Measurements from ENCODE around the gene MGARP. TPM values are rescaled to one million over a fixed set of nuclear protein-coding genes. Genes with fewer than 3 reads are reported as not detected.
"Not testable (repeated sequence)": the region's sequence is repeated elsewhere in the genome, so short reads cannot be mapped to it uniquely, and the experiment has no call there.

Gene MGARP
- total RNA-seq (12.3 and 15.2 TPM in 2 replicates), polyA plus RNA-seq (18.2 and 18.8 TPM in 2 replicates), polyA minus RNA-seq (ENCODE audit: low replicate concordance) (0.48 TPM in 1 of 2 replicates, not detected in the other)
- polyA plus RNA-seq (2012) = 12.3 and 13.1 TPM in 2 replicates

GRCh38 chr4:139279760-139280620 is at the start of gene MGARP:
TSS of gene MGARP (minus strand) at chr4:139280225. CDS start at chr4:139280158, 67 bp downstream.
- no peaks in the 10 kb centered on the region for H3K9me3 ChIP-seq (ENCODE audit: control insufficient read depth, insufficient read depth, low read depth, low read length)
- peak within 1 kb of the TSS; percentile 55 for H3K4me2 ChIP-seq (ENCODE audit: extremely low read depth, insufficient read depth, low read length)
- peak; percentile 28 to 51 for DNase-seq (ENCODE audit: low read depth in 2 of 2)
- peak within 1 kb of the TSS; percentile 13 for H3K9ac ChIP-seq (ENCODE audit: insufficient read depth, low read length)
- H4K20me1 ChIP-seq (ENCODE audit: control insufficient read depth, extremely low read depth, insufficient read depth, low read length) = no peaks in the 10 kb centered on the region
- TF ChIP-seq EZH2 (IDR thresholded peaks at IDR 0.05; ENCODE audit: low read length, missing control alignments) (no peak), CTCF (conservative IDR thresholded peaks at IDR 0.05 in 1 of 2, IDR thresholded peaks at IDR 0.05 in 1 of 2; ENCODE audit: low read depth in 1 of 2, low read length in 2 of 2) (no peak)
- H2AFZ ChIP-seq (ENCODE audit: low read length) = peak within 1 kb of the TSS; percentile 84
- no peaks in the 10 kb centered on the region for H3K27me3 ChIP-seq (ENCODE audit: control insufficient read depth, insufficient read depth, low read length)
- H3K4me1 ChIP-seq (ENCODE audit: control insufficient read depth, extremely low read depth, insufficient read depth, low read length) = no peaks in the 10 kb centered on the region
- H3K79me2 ChIP-seq (ENCODE audit: control insufficient read depth, insufficient read depth, low read length) = no peaks in the 10 kb centered on the region
- H3K27ac ChIP-seq (ENCODE audit: insufficient read depth, low read length) = no peak within 1 kb of the TSS
- H3K36me3 ChIP-seq (ENCODE audit: control insufficient read depth, insufficient read depth, low read length) = no peaks in the 10 kb centered on the region
- H3K4me3 ChIP-seq (replicated peaks in 1 of 4; ENCODE audit: control extremely low read depth in 1 of 4, insufficient read depth in 1 of 4, low read depth in 3 of 4, low read length in 4 of 4) = peak within 1 kb of the TSS; percentile 49 to 61 (median 53)

- H4K20me1 ChIP-seq (ENCODE audit: control insufficient read depth, extremely low read depth, insufficient read depth, low read length) = no peaks in the 10 kb centered on the region
- no peak overlapping the region for H2AFZ ChIP-seq (ENCODE audit: low read length)
- H3K9me3 ChIP-seq (ENCODE audit: control insufficient read depth, insufficient read depth, low read depth, low read length) = no peaks in the 10 kb centered on the region
- H3K4me2 ChIP-seq (ENCODE audit: extremely low read depth, insufficient read depth, low read length) = no peak overlapping the region
- peaks cover 2% of the 10 kb centered on the region for H3K36me3 ChIP-seq (ENCODE audit: control insufficient read depth, insufficient read depth, low read length)
- H3K27ac ChIP-seq (ENCODE audit: insufficient read depth, low read length) = no peak overlapping the region
- H3K27me3 ChIP-seq (ENCODE audit: control insufficient read depth, insufficient read depth, low read length) = no peaks in the 10 kb centered on the region
- H3K9ac ChIP-seq (ENCODE audit: insufficient read depth, low read length) = no peak overlapping the region
- DNase-seq (ENCODE audit: low read depth in 2 of 2) = no peak
- no peak overlapping the region for H3K4me3 ChIP-seq (replicated peaks in 1 of 4; ENCODE audit: control extremely low read depth in 1 of 4, insufficient read depth in 1 of 4, low read depth in 3 of 4, low read length in 4 of 4)
- H3K79me2 ChIP-seq (ENCODE audit: control insufficient read depth, insufficient read depth, low read length) = peaks cover 71% of the 10 kb centered on the region
- H3K4me1 ChIP-seq (ENCODE audit: control insufficient read depth, extremely low read depth, insufficient read depth, low read length) = no peaks in the 10 kb centered on the region
- TF ChIP-seq CTCF (conservative IDR thresholded peaks at IDR 0.05 in 1 of 2, IDR thresholded peaks at IDR 0.05 in 1 of 2; ENCODE audit: low read depth in 1 of 2, low read length in 2 of 2) = no peak
- TF ChIP-seq EZH2 (IDR thresholded peaks at IDR 0.05; ENCODE audit: low read length, missing control alignments) = no peak
These were observed 49.7 kb upstream of the MGARP start for GRCh38 chr4:139329665-139330200.

GRCh38 chr4:139324620-139325019 is 44.6 kb upstream of the MGARP start:
- Histone ChIP-seq H3K36me3 (ENCODE audit: control insufficient read depth, insufficient read depth, low read length) (peaks cover 2% of the 10 kb centered on the region), H3K4me3 (replicated peaks in 1 of 4; ENCODE audit: control extremely low read depth in 1 of 4, insufficient read depth in 1 of 4, low read depth in 3 of 4, low read length in 4 of 4) (no peak overlapping the region), H3K9me3 (ENCODE audit: control insufficient read depth, insufficient read depth, low read depth, low read length) (no peaks in the 10 kb centered on the region), H3K4me1 (ENCODE audit: control insufficient read depth, extremely low read depth, insufficient read depth, low read length) (peaks cover 3% of the 10 kb centered on the region), H3K27ac (ENCODE audit: insufficient read depth, low read length) (no peak overlapping the region), H3K9ac (ENCODE audit: insufficient read depth, low read length) (no peak overlapping the region), H3K79me2 (ENCODE audit: control insufficient read depth, insufficient read depth, low read length) (peaks cover 80% of the 10 kb centered on the region), H4K20me1 (ENCODE audit: control insufficient read depth, extremely low read depth, insufficient read depth, low read length) (no peaks in the 10 kb centered on the region), H3K27me3 (ENCODE audit: control insufficient read depth, insufficient read depth, low read length) (no peaks in the 10 kb centered on the region), H3K4me2 (ENCODE audit: extremely low read depth, insufficient read depth, low read length) (no peak overlapping the region), H2AFZ (ENCODE audit: low read length) (no peak overlapping the region)
- no peak for TF ChIP-seq EZH2 (IDR thresholded peaks at IDR 0.05; ENCODE audit: low read length, missing control alignments)
- TF ChIP-seq CTCF (conservative IDR thresholded peaks at IDR 0.05 in 1 of 2, IDR thresholded peaks at IDR 0.05 in 1 of 2; ENCODE audit: low read depth in 1 of 2, low read length in 2 of 2) = no peak
- no peak for DNase-seq (ENCODE audit: low read depth in 2 of 2)

- H3K27me3 ChIP-seq (ENCODE audit: control insufficient read depth, insufficient read depth, low read length); H3K36me3 ChIP-seq (ENCODE audit: control insufficient read depth, insufficient read depth, low read length); H3K9me3 ChIP-seq (ENCODE audit: control insufficient read depth, insufficient read depth, low read depth, low read length); H3K4me2 ChIP-seq (ENCODE audit: extremely low read depth, insufficient read depth, low read length); H2AFZ ChIP-seq (ENCODE audit: low read length); DNase-seq (ENCODE audit: low read depth in 2 of 2); H3K27ac ChIP-seq (ENCODE audit: insufficient read depth, low read length); H3K9ac ChIP-seq (ENCODE audit: insufficient read depth, low read length); H3K4me3 ChIP-seq (replicated peaks in 1 of 4; ENCODE audit: control extremely low read depth in 1 of 4, insufficient read depth in 1 of 4, low read depth in 3 of 4, low read length in 4 of 4); H4K20me1 ChIP-seq (ENCODE audit: control insufficient read depth, extremely low read depth, insufficient read depth, low read length); H3K4me1 ChIP-seq (ENCODE audit: control insufficient read depth, extremely low read depth, insufficient read depth, low read length): not testable (repeated sequence)
- H3K79me2 ChIP-seq (ENCODE audit: control insufficient read depth, insufficient read depth, low read length) = peaks cover 86% of the 10 kb centered on the region
These were observed 42.5 kb upstream of the MGARP start for GRCh38 chr4:139322541-139322940.

All from fibroblast of lung (primary cell).